Measurements from ENCODE around the gene ZNF511.

- TF ChIP-seq CTCF (conservative IDR thresholded peaks at IDR 0.05; ENCODE audit: low read length), result no peak
- no peak for TF ChIP-seq EZH2phosphoT487 (IDR thresholded peaks at IDR 0.05; ENCODE audit: borderline replicate concordance, low read depth, low read length)
These were observed 24.4 kb downstream of the ZNF511 start for GRCh38 chr10:133332936-133333699.

Data from OCI-LY7 (cell line).